Trophoblast cell (in vitro differentiated cells and primary cell): ENCODE results near the gene PIGR.

Experiments
- DNase-seq, 2 donors: peaks; one replicate each; pipeline ENCODE4 v3.0.0-alpha.2; 2016
- H2AFZ ChIP-seq: 2 replicates; pipeline ENCODE4 v1.6.1; 2013; ENCODE audit warnings: low read length, moderate library complexity, mild to moderate bottlenecking; ENCODE audit not compliant: insufficient read depth, poor library complexity
- H2AK5ac ChIP-seq: 2 replicates; pipeline ENCODE4 v1.6.1; 2013; ENCODE audit warnings: mild to moderate bottlenecking, low read length
- H2BK120ac ChIP-seq: 2 replicates; pipeline ENCODE4 v1.6.1; 2013; ENCODE audit warnings: low read length, mild to moderate bottlenecking, moderate library complexity; ENCODE audit not compliant: insufficient read depth, poor library complexity
- H2BK12ac ChIP-seq: 2 replicates; pipeline ENCODE4 v1.6.1; 2013; ENCODE audit warnings: mild to moderate bottlenecking, low read length, moderate library complexity
- H2BK5ac ChIP-seq: 2 replicates; pipeline ENCODE4 v1.6.1; 2013; ENCODE audit warnings: low read length, low read depth, moderate library complexity, mild to moderate bottlenecking; ENCODE audit not compliant: poor library complexity
- H3K14ac ChIP-seq: 2 replicates; pipeline ENCODE4 v1.6.1; 2013; ENCODE audit warnings: mild to moderate bottlenecking, low read length
- H3K18ac ChIP-seq: 2 replicates; pipeline ENCODE4 v1.6.1; 2013; ENCODE audit warnings: mild to moderate bottlenecking, low read length
- H3K23ac ChIP-seq: 2 replicates; pipeline ENCODE4 v1.6.1; 2013; ENCODE audit warnings: low read length
- H3K27ac ChIP-seq: 2 replicates; pipeline ENCODE4 v1.5.1; 2013; ENCODE audit warnings: low read depth, mild to moderate bottlenecking, inconsistent platforms, low read length, moderate library complexity
- H3K27me3 ChIP-seq: 2 replicates; pipeline ENCODE4 v1.6.1; 2013; ENCODE audit warnings: inconsistent platforms, mild to moderate bottlenecking, low read length, moderate library complexity; ENCODE audit not compliant: insufficient read depth
- H3K36me3 ChIP-seq, 2 experiments: 1 replicate in 1 of 2; 2 replicates in 1 of 2; pipeline ENCODE4 v1.6.1; 2013; ENCODE audit warnings: low read length in 2 of 2, mild to moderate bottlenecking in 2 of 2, moderate library complexity in 1 of 2; ENCODE audit not compliant: insufficient read depth in 2 of 2, control insufficient read depth in 1 of 2
- H3K4ac ChIP-seq: 2 replicates; pipeline ENCODE4 v1.6.1; 2013; ENCODE audit warnings: low read depth, mild to moderate bottlenecking, low read length, moderate library complexity
- H3K4me1 ChIP-seq, 2 experiments: 1 replicate in 1 of 2; 2 replicates in 1 of 2; pipeline ENCODE4 v1.6.1; 2013; ENCODE audit warnings: low read length in 2 of 2, mild to moderate bottlenecking in 2 of 2, moderate library complexity in 1 of 2; ENCODE audit not compliant: insufficient read depth in 2 of 2, control insufficient read depth in 1 of 2
- H3K4me2 ChIP-seq: 2 replicates; pipeline ENCODE4 v1.6.1; 2013; ENCODE audit warnings: inconsistent platforms, mild to moderate bottlenecking, low read length, moderate library complexity
- H3K4me3 ChIP-seq: 2 replicates; pipeline ENCODE4 v1.5.1; 2013; ENCODE audit warnings: mild to moderate bottlenecking, low read depth, low read length, inconsistent platforms
- H3K79me1 ChIP-seq: one replicate; pipeline ENCODE4 v1.6.1; 2013; ENCODE audit warnings: low read length
- H3K79me2 ChIP-seq: 2 replicates; pipeline ENCODE4 v1.6.1; 2013; ENCODE audit warnings: low read length, mild to moderate bottlenecking; ENCODE audit not compliant: control insufficient read depth, insufficient read depth, poor library complexity
- H3K9ac ChIP-seq: 2 replicates; pipeline ENCODE4 v1.6.1; 2013; ENCODE audit warnings: mild to moderate bottlenecking, low read length
- H3K9me3 ChIP-seq: 2 replicates; pipeline ENCODE4 v1.6.1; 2013; ENCODE audit warnings: low read depth, mild to moderate bottlenecking, control low read depth, inconsistent platforms, low read length; ENCODE audit not compliant: insufficient read depth
- H4K12ac ChIP-seq: 2 replicates; pipeline ENCODE4 v1.6.1; 2013; ENCODE audit warnings: low read depth, mild to moderate bottlenecking, low read length, moderate library complexity
- H4K8ac ChIP-seq: 2 replicates; pipeline ENCODE4 v1.6.1; 2013; ENCODE audit warnings: low read depth, mild to moderate bottlenecking, low read length, moderate library complexity
- H4K91ac ChIP-seq: one replicate; pipeline ENCODE4 v1.6.1; 2013; ENCODE audit warnings: low read depth, mild to moderate bottlenecking, low read length, moderate library complexity
- WGBS: extraction: QIAGEN DNeasy Blood & Tissue Kit; methylation state at CpG from one replicate; pipeline ENCODE4 v1.1.7; 2013; ENCODE audit warnings: missing lambda C conversion rate; ENCODE audit not compliant: insufficient read length, insufficient coverage; ENCODE audit errors: extremely low coverage; 5-methylcytosine and 5-hydroxymethylcytosine counted together

PIGR gene

DNA sequence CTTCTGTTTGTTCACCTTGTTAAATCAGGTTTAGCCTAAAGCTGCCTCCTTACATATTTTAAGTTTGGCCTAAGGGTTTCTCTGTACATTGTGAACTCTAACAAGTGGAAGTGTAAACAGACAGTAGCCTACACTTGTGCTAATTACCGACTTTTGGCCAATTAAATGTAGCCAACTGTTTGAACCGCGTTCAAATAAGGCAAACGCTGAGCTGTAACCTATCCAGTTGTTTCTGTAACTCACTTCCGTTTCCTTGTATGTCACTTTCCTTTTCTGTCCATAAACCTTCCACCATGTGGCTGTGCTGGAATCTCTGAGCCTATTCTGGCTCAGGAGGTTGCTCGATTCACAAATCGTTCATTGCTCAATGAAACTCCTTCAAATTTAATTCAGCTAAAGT is 32.0 kb upstream of the PIGR start:
- H3K27ac ChIP-seq: no peak overlapping the region
- H2AFZ ChIP-seq: no peak overlapping the region
- H4K8ac ChIP-seq: no peak overlapping the region
- no peak overlapping the region for H2BK120ac ChIP-seq
- no peak overlapping the region for H3K23ac ChIP-seq
- no peak overlapping the region for H3K14ac ChIP-seq
- no peak overlapping the region for H3K4ac ChIP-seq
- no peaks in the 10 kb centered on the region for H3K36me3 ChIP-seq
- H3K9ac ChIP-seq: no peak overlapping the region
- H2BK12ac ChIP-seq: no peak overlapping the region
- no peaks in the 10 kb centered on the region for H3K4me1 ChIP-seq
- H4K91ac ChIP-seq: no peak overlapping the region
- H3K4me2 ChIP-seq: no peak overlapping the region
- no peak overlapping the region for H2BK5ac ChIP-seq
- no peak overlapping the region for H4K12ac ChIP-seq
- no CpG with 5 or more reads among the region's 7 CpGs for WGBS
- H3K9me3 ChIP-seq: no peaks in the 10 kb centered on the region
- H2AK5ac ChIP-seq: no peak overlapping the region
- H3K18ac ChIP-seq: no peak overlapping the region
- no peaks in the 10 kb centered on the region for H3K27me3 ChIP-seq
- no peaks in the 10 kb centered on the region for H3K79me2 ChIP-seq
- DNase-seq: no peak
- H3K4me3 ChIP-seq: no peak overlapping the region
- H3K79me1 ChIP-seq: no peaks in the 10 kb centered on the region

DNA sequence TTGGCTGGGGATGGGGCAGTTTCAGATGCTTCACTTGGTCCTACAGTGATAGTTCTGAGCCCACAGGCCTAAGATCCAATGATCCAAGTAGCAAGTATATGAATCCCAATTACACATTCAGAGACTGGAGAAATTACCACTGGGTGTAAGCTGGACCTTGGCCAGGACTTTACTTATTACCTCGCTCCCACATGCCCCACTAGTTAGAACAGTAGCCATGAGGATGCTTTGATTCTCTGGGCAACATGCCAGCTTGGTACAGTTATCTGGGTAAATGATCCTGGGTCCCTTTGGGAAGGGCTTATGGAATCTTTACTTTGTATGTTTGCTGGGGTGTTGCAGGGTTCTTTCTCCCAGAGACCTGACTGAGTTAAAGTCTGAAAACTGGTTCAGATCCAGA is 29.0 kb upstream of the PIGR start:
- no peaks in the 10 kb centered on the region for H3K79me2 ChIP-seq
- WGBS: no CpG with 5 or more reads among the region's 1 CpG
- no peaks in the 10 kb centered on the region for H3K36me3 ChIP-seq

GRCh38 chr1:206974140-206974539 is 27.9 kb upstream of the PIGR start:
- no peak overlapping the region for H4K8ac ChIP-seq
- no peak overlapping the region for H2AK5ac ChIP-seq
- no peaks in the 10 kb centered on the region for H3K36me3 ChIP-seq
- H4K12ac ChIP-seq: no peak overlapping the region
- no peak overlapping the region for H3K4me2 ChIP-seq
- no peak overlapping the region for H2AFZ ChIP-seq
- WGBS: no CpG with 5 or more reads among the region's 3 CpGs
- no peak overlapping the region for H3K27ac ChIP-seq
- H3K4ac ChIP-seq: no peak overlapping the region
- H3K4me3 ChIP-seq: no peak overlapping the region
- H3K14ac ChIP-seq: no peak overlapping the region
- H2BK12ac ChIP-seq: no peak overlapping the region
- no peaks in the 10 kb centered on the region for H3K79me2 ChIP-seq
- H3K9me3 ChIP-seq: no peaks in the 10 kb centered on the region
- H3K9ac ChIP-seq: no peak overlapping the region
- H4K91ac ChIP-seq: no peak overlapping the region
- H2BK120ac ChIP-seq: no peak overlapping the region
- no peaks in the 10 kb centered on the region for H3K79me1 ChIP-seq
- no peak overlapping the region for H3K23ac ChIP-seq
- no peak overlapping the region for H3K18ac ChIP-seq
- DNase-seq: no peak
- H3K4me1 ChIP-seq: no peaks in the 10 kb centered on the region
- H3K27me3 ChIP-seq: no peaks in the 10 kb centered on the region
- H2BK5ac ChIP-seq: no peak overlapping the region

More for the DNA sequence above, 29.0 kb upstream of the PIGR start:
- Histone ChIP-seq H2AK5ac (no peak overlapping the region), H3K4ac (no peak overlapping the region), H3K9me3 (no peaks in the 10 kb centered on the region), H3K4me3 (no peak overlapping the region), H3K27ac (no peak overlapping the region), H2AFZ (no peak overlapping the region), H3K14ac (no peak overlapping the region), H3K9ac (no peak overlapping the region), H3K79me1 (no peaks in the 10 kb centered on the region), H3K23ac (no peak overlapping the region), H3K4me1 (no peaks in the 10 kb centered on the region), H3K27me3 (no peaks in the 10 kb centered on the region), H2BK120ac (no peak overlapping the region), H2BK12ac (no peak overlapping the region), H3K18ac (no peak overlapping the region), H4K12ac (no peak overlapping the region), H2BK5ac (no peak overlapping the region), H3K4me2 (no peak overlapping the region), H4K91ac (no peak overlapping the region), H4K8ac (no peak overlapping the region)
- no peak for DNase-seq

GRCh38 chr1:206972728-206973127 is 26.5 kb upstream of the PIGR start:
- H2BK5ac ChIP-seq: no peak overlapping the region
- no peak overlapping the region for H3K18ac ChIP-seq
- no peaks in the 10 kb centered on the region for H3K79me1 ChIP-seq
- H4K91ac ChIP-seq: no peak overlapping the region
- H3K27me3 ChIP-seq: no peaks in the 10 kb centered on the region
- H2BK120ac ChIP-seq: no peak overlapping the region
- H2AK5ac ChIP-seq: no peak overlapping the region
- no peaks in the 10 kb centered on the region for H3K4me1 ChIP-seq
- no peaks in the 10 kb centered on the region for H3K79me2 ChIP-seq
- no peak overlapping the region for H3K14ac ChIP-seq
- no peak overlapping the region for H3K23ac ChIP-seq
- H3K4ac ChIP-seq: no peak overlapping the region
- H2BK12ac ChIP-seq: no peak overlapping the region
- H2AFZ ChIP-seq: no peak overlapping the region
- H3K9me3 ChIP-seq: no peaks in the 10 kb centered on the region
- H3K4me2 ChIP-seq: no peak overlapping the region
- no CpG with 5 or more reads among the region's 2 CpGs for WGBS
- H4K12ac ChIP-seq: no peak overlapping the region
- no peak overlapping the region for H3K27ac ChIP-seq
- no peak for DNase-seq
- H3K36me3 ChIP-seq: no peaks in the 10 kb centered on the region
- H4K8ac ChIP-seq: no peak overlapping the region
- H3K9ac ChIP-seq: no peak overlapping the region
- H3K4me3 ChIP-seq: no peak overlapping the region
